Ammon's horn (tissue), 1 donor: ENCODE results near the gene PAMR1.

Experiments used
- DNase-seq: peaks from one replicate; pipeline ENCODE4 v3.0.0-alpha.2; 2016; ENCODE audit warnings: low spot score

Gene PAMR1

GRCh38 chr11:35398881-35399280 lies 126.5 kb downstream of the PAMR1 start:
- no peak for DNase-seq

DNA sequence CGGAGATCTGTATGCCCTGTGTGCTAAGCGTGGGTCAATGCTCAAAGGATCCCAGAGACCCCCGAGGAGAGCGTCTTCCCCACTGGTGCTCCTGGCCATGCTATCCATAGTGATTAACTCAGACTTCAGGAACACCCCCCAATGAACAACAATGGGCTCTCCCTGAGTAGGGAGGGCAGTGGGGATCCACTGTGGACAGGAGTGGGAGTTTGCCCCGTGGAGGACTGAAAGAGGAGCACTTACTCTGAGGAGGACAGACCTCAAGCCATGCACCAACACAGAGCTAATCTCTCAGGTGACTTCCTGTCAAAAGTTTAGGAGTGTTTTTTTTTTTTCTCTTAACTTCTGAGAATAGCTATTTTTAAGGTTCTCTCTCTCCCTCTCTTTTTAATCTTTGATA lies 130.5 kb downstream of the PAMR1 start:
- DNase-seq = no peak

- no peak for DNase-seq
Measured at GRCh38 chr11:35393098-35393497, 132.3 kb downstream of the PAMR1 start.

DNA sequence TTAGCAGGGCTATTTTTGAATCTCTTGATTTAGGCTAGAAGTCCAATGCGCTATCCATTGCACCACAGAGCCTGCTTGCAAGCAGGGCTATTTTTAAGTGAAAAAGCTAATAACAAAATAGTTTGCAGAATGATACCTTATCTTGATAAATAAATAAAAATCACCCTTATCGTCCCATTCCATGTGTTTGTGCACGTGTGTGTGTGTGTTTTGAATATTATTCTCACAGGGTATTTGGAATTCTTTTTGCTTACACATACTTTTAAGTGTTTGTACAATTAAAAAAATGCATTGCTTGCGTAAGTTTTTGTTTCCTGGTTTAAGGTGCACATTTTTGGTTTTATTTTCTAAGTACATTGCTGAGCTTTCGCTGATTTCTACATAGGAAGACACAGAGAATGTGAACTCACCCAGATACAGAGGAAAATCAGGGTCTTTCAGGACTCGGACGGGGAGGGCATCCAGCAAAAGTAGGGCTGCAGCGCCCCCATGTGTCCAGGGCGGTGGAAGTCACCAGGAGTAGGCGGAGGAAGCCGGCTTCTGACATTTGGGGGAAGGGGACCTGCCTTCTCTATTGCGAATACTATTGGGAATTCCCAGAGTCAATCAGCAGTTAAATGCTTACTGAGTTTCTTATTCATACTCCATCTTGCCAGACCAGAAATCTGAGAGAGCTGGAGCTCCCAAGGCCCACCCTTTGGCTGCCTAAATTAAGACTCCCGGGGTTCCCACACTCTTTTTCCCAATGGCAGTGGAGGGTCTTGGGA lies 133.3 kb downstream of the PAMR1 start:
- peak; percentile 85 for DNase-seq

DNA sequence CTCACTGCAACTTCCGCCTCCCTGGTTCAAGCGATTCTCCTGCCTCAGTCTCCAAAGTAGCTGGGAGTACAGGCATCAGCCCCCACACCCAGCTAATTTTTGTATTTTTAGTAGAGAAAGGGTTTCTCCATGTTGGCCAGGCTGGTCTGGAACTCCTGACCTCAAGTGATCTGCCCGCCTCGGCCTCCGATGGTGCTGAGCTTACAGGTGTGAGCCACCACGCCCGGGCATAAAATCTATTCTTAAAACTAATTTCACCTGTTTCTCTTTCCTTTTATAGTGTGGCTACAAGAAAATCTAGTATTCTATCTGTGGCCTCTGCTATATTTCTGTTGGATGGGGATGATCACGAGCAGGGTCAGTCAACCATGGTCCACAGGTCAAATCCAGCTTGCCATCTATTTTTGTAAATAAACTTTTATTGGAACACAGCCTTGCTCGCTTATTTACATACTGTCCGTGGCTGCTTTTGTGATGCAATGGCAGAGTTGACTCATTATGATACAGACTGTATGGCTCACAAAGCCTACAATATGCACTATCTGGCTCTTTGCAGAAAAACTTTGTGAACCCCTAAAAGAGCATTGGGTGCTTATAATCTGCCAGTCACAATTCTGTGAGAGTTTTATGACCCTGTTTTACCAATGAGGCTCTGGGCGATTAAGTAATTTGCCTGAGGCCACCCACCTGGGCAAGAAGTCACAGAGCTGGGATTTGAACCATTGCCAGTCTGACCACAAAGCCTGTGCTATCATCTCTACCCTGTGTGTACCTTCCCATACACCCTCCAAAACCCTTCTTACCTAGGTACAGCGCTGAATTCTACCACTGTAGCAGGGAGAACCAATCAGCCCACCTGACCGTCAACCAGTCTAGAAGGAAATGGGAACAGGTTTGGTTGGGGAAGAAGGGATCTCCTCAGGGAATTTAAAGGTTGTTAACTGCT lies 134.4 kb downstream of the PAMR1 start:
- DNase-seq = no peak

DNA sequence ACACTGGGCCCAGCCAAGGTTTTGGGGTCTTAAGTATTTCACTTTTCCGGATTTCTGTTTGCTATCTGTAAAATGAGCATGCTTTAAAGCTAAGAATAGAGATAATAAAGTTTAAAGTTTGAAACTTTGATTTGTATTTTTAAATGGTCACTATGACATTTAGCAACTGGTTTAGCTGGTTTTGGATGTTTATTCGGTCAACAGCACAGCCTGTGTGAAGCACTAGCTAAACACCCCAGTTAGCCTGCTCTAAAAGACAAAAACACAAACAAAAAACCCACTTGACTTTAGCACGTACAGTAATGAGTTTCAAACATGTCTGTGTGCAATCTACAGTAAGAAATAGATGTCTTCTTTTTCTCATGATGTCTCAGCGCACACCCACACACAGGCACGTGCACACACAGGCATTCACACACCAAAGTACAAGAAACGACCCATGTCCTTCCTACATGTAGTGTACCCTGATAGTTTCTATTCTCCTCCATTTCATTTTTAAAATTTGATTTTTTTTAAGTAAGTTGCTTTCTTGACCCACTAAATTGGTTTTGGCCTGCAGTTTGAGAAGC lies 135.4 kb downstream of the PAMR1 start:
- no peak for DNase-seq

- no peak for DNase-seq
Measured at GRCh38 chr11:35389112-35389511, 136.3 kb downstream of the PAMR1 start.

DNA sequence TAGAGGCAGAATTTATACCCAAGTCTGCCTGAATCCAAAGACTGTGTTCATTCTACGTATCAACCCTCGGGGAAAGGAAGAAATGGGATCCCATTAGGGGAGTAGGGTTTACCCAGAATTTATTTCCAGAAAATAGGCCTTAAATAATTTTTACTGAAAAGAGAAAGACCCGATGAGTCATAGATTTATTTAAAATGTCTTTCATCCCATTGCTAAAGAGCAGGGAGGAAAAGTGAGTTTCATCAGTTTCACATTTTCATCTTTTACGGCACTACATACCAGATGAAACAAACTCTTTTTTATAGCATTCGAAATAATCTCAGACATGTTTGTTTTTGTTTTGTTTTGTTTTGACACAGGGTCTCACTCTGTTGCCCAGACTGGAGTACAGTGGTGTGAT lies 137.4 kb downstream of the PAMR1 start:
- DNase-seq = no peak

DNA sequence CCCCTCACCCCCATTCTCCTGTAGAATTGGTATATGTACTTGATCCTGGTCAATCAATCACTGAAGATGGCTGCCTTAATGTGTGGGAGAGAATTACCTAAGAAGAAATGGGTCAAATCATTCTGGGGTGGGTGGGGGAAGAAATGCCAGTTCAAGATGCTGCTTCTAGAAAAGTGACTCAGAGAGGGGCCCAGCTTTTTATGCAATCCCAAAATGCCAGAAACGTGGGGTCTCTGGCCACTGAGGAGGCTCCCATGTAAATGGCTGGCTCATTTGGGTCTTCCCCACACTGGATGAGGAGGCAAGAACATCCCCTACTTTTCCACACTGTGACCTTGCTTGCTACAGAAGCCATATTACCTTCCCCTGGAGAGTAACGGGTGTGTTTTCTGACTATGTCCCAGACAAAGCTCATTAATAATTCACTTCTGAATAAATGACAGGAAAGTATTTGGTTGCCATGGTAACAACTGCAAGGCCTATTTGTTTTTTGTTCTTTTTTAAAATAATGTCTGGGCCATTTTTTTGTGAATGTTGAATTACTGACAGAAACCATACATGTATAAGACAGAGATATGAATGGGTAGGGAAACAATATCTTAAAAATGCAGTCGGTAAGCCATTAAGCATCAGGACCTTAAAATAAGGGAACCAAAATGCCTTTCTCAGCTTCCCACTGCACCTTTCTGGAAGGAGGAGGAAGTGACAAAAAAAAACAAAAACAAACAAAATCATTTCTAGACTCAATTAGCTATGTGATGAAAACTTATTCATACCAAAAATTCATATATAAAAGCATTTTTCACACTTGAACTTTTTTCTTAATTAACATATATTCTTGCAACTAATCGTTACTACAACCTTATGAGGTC lies 138.1 kb downstream of the PAMR1 start:
- DNase-seq = no peak

GRCh38 chr11:35383953-35384352 lies 141.5 kb downstream of the PAMR1 start:
- no peak for DNase-seq
